HEK293 (cell line): Measurements from ENCODE around the gene TANC1.

Source experiments
- CTCF ChIA-PET: fragments of 350-600 bp; formaldehyde crosslinking; extraction: SDS; loops from one replicate; lab custom pipeline; 2021; ENCODE audit warnings: antibody characterized with exemption; lab: Yijun Ruan, JAX
- POLR2A ChIA-PET: fragments of 300-600 bp; formaldehyde crosslinking; extraction: SDS; loops from one replicate; lab custom pipeline; 2020; ENCODE audit warnings: antibody characterized with exemption, inconsistent platforms; lab: Yijun Ruan, JAX
- H3K27ac ChIP-seq: fragments of 200-500 bp; sonication (Bioruptor generic); 2 replicates; pipeline ENCODE4 v1.5.1; 2014; ENCODE audit warnings: low read depth, low read length, control low read depth, inconsistent platforms; ENCODE audit errors: extremely low read depth
- H3K36me3 ChIP-seq, 2 experiments: fragments of 200-500 bp in 1 of 2; sonication (Bioruptor generic) in 1 of 2; 1 replicate in 1 of 2; 2 replicates in 1 of 2; pipeline ENCODE4 v1.5.1; 2014 to 2017; ENCODE audit warnings: inconsistent platforms in 2 of 2, low read length in 2 of 2; ENCODE audit not compliant: control insufficient read depth in 2 of 2, insufficient read depth in 1 of 2
- H3K4me1 ChIP-seq: fragments of 200-500 bp; sonication (Bioruptor generic); 2 replicates; pipeline ENCODE4 v1.5.1; 2014; ENCODE audit warnings: mild to moderate bottlenecking, low read length, inconsistent platforms; ENCODE audit not compliant: control insufficient read depth, insufficient read depth
- H3K4me3 ChIP-seq: 2 replicates; pipeline ENCODE4 v1.5.1; 2011; ENCODE audit warnings: low read depth, mild to moderate bottlenecking, control low read depth, low read length, moderate library complexity
- H3K9me3 ChIP-seq: fragments of 200-500 bp; sonication (Bioruptor generic); 2 replicates; pipeline ENCODE4 v1.5.1; 2014; ENCODE audit warnings: low read depth, low read length, inconsistent platforms; ENCODE audit not compliant: control insufficient read depth, insufficient read depth
- ELK4 ChIP-seq: IDR thresholded peaks from 2 replicates; pipeline ENCODE4 v1.6.1; 2011; ENCODE audit warnings: mild to moderate bottlenecking, low read depth, low read length, borderline replicate concordance
- GLIS1 ChIP-seq: fragments of 450-650 bp; formaldehyde crosslinking; IDR thresholded peaks from 2 replicates; pipeline ENCODE4 v1.5.1; 2016; ENCODE audit warnings: missing biosample characterization, missing genetic modification characterization
- HIC1 ChIP-seq: fragments of 450-650 bp; formaldehyde crosslinking; IDR thresholded peaks from 2 replicates; pipeline ENCODE4 v1.5.1; 2016; ENCODE audit warnings: missing biosample characterization, missing genetic modification characterization
- HOXA7 ChIP-seq: sonication (generic); formaldehyde crosslinking; IDR thresholded peaks from 2 replicates; pipeline ENCODE4 v1.8.1; 2022; ENCODE audit warnings: missing genetic modification reagents, borderline replicate concordance
- HOXD13 ChIP-seq: sonication (generic); formaldehyde crosslinking; IDR thresholded peaks from 2 replicates; pipeline ENCODE4 v1.8.0; 2022; ENCODE audit warnings: missing genetic modification reagents, borderline replicate concordance
- WT1 ChIP-seq: fragments of 450-650 bp; formaldehyde crosslinking; IDR thresholded peaks from 2 replicates; pipeline ENCODE4 v1.5.1; 2016; ENCODE audit warnings: missing biosample characterization, missing genetic modification characterization
- ZBTB8A ChIP-seq: fragments of 450-650 bp; formaldehyde crosslinking; IDR thresholded peaks from 2 replicates; pipeline ENCODE4 v1.5.1; 2016; ENCODE audit warnings: missing biosample characterization, missing genetic modification characterization
- ZNF138 ChIP-seq: fragments of 450-650 bp; formaldehyde crosslinking; IDR thresholded peaks from 2 replicates; pipeline ENCODE4 v1.5.1; 2016; ENCODE audit warnings: missing biosample characterization, missing genetic modification characterization, borderline replicate concordance
- ZNF155 ChIP-seq: fragments of 450-650 bp; formaldehyde crosslinking; IDR thresholded peaks from 2 replicates; pipeline ENCODE4 v1.5.1; 2016; ENCODE audit warnings: missing biosample characterization, missing genetic modification characterization
- ZNF16 ChIP-seq: fragments of 450-650 bp; formaldehyde crosslinking; IDR thresholded peaks from 2 replicates; pipeline ENCODE4 v1.5.1; 2016; ENCODE audit warnings: low read depth, missing biosample characterization, missing genetic modification characterization
- ZNF26 ChIP-seq: fragments of 450-650 bp; formaldehyde crosslinking; IDR thresholded peaks from 2 replicates; pipeline ENCODE4 v1.5.1; 2016; ENCODE audit warnings: missing biosample characterization, missing genetic modification characterization
- ZNF311 ChIP-seq: fragments of 450-650 bp; formaldehyde crosslinking; IDR thresholded peaks from 2 replicates; pipeline ENCODE4 v1.5.1; 2017; ENCODE audit warnings: missing biosample characterization, missing genetic modification characterization, borderline replicate concordance
- ZNF394 ChIP-seq: fragments of 450-650 bp; formaldehyde crosslinking; IDR thresholded peaks from 2 replicates; pipeline ENCODE4 v1.5.1; 2016; ENCODE audit warnings: missing biosample characterization, missing genetic modification characterization, mild to moderate bottlenecking, moderate library complexity, borderline replicate concordance
- ZNF596 ChIP-seq: fragments of 450-650 bp; IDR thresholded peaks from 2 replicates; pipeline ENCODE4 v1.5.0; 2018; ENCODE audit warnings: missing biosample characterization, mild to moderate bottlenecking, missing genetic modification characterization, moderate library complexity
- ZNF624 ChIP-seq: fragments of 450-650 bp; formaldehyde crosslinking; IDR thresholded peaks from 2 replicates; pipeline ENCODE4 v1.5.1; 2017; ENCODE audit warnings: missing biosample characterization, missing genetic modification characterization
- ZNF660 ChIP-seq: fragments of 450-650 bp; IDR thresholded peaks from 2 replicates; pipeline ENCODE4 v1.5.1; 2018; ENCODE audit warnings: missing biosample characterization, mild to moderate bottlenecking, missing genetic modification characterization
- ZNF677 ChIP-seq: fragments of 450-650 bp; IDR thresholded peaks from 2 replicates; pipeline ENCODE4 v1.5.0; 2018; ENCODE audit warnings: missing biosample characterization, mild to moderate bottlenecking, missing genetic modification characterization, moderate library complexity
- ZNF692 ChIP-seq: fragments of 450-650 bp; formaldehyde crosslinking; IDR thresholded peaks from 2 replicates; pipeline ENCODE4 v1.5.1; 2016; ENCODE audit warnings: missing biosample characterization, missing genetic modification characterization
- ZNF747 ChIP-seq: fragments of 450-650 bp; formaldehyde crosslinking; IDR thresholded peaks from 2 replicates; pipeline ENCODE4 v1.5.1; 2016; ENCODE audit warnings: missing biosample characterization, missing genetic modification characterization
- ZNF776 ChIP-seq: fragments of 450-650 bp; formaldehyde crosslinking; IDR thresholded peaks from 2 replicates; pipeline ENCODE4 v1.5.0; 2017; ENCODE audit warnings: missing biosample characterization, missing genetic modification characterization, borderline replicate concordance
- ZNF792 ChIP-seq: fragments of 450-650 bp; formaldehyde crosslinking; IDR thresholded peaks from 2 replicates; pipeline ENCODE4 v1.5.1; 2016; ENCODE audit warnings: missing biosample characterization, missing genetic modification characterization
- ZNF830 ChIP-seq: fragments of 450-650 bp; IDR thresholded peaks from 2 replicates; pipeline ENCODE4 v1.5.0; 2018; ENCODE audit warnings: missing biosample characterization, missing genetic modification characterization, low read depth, mild to moderate bottlenecking, moderate library complexity
- ZSCAN23 ChIP-seq: fragments of 450-650 bp; formaldehyde crosslinking; IDR thresholded peaks from 2 replicates; pipeline ENCODE4 v1.5.1; 2016; ENCODE audit warnings: missing biosample characterization, missing genetic modification characterization
- TF ChIP-seq, protein P1 (sequence below): sonication (generic); formaldehyde crosslinking; IDR thresholded peaks from 2 replicates; pipeline ENCODE4 v1.8.1; 2022; ENCODE audit warnings: mild to moderate bottlenecking, moderate library complexity, missing genetic modification reagents

Gene TANC1

DNA sequence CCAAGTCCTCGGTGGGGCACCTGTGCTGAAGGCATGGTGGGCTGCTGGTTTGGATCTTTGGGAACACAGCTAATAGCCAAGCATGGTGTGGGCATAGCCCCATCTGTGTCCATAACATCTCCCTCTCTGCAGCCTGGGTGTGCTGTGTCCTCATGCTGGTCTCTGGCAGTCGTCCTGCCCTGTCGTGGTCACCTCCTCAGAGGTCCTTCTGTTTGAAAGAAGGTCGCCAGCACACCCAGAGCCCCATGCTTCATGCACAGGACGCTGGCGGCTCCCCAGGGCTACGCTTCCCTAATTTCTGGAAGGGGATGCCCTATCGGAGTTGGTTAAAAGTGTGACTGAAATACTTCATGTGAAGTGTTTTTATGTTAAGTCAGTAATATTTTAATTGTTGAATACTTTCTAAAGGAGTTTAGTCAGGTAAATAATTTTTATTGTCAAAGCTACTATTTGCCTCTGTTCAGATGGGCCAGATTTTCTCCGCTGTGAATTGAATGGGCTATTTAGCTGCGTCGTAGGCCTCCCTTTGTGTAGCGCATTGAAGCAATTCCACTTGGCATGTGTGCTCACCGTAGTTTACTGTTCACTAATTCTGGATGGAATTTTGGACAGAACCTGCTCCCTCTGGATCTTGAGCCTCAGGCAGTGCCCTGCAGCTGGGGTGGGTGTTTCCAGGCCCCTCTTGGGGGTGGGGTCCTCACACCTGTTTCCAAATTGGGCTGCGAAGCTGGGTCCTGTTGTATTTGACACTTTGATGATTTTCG lies 236.1 kb downstream of the TANC1 start (continued):
- TF ChIP-seq ZNF624 (tag by site-specific recombination) (no peak), HOXA7 (CRISPR knock-in tag) (no peak), ZNF830 (no peak), ZNF660 (tag by site-specific recombination) (no peak), ZBTB8A (no peak), WT1 (tag by site-specific recombination) (no peak)
- TF ChIP-seq, all 188 proteins: peak for 0

DNA sequence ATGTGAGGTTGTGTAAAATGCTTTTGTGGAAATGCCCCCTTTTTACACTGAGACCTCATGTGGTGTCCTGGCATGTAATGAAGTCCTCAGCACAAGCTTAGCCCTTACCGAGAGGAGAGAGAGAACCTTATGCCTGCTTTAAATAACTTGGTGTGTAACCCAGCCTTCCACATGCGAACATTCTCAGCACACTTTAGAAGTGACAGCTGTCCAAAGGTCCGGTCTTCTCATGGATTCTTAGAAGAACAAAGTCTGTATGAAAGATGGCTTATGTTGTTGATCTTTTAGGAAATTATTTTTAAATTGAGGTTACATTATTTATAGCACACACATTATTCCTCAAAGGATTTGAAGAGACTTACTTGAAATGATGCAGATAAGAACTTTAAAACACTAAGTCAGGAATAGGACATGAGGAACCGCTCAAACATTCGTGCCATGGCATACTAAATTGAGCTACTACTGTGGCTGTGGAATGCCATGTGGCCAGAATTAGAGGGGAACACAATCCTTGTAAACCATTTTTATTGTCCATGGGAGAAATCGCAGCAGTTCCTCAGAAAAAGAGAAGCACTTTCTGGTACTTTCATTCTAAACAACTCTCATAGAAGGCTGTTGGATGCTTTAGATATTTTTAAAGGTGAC lies 238.4 kb downstream of the TANC1 start:
- TF ChIP-seq HOXD13 (CRISPR knock-in tag) (no peak), ZNF26 (tag by site-specific recombination) (no peak), ZNF747 (tag by site-specific recombination) (no peak), ZNF792 (tag by site-specific recombination) (no peak), ZNF311 (tag by site-specific recombination) (no peak), ZNF776 (tag by site-specific recombination) (no peak), ZNF692 (tag by site-specific recombination) (no peak), HOXA7 (CRISPR knock-in tag) (no peak), ZNF138 (tag by site-specific recombination) (no peak), GLIS1 (tag by site-specific recombination) (no peak), ELK4 (no peak), ZNF394 (tag by site-specific recombination) (no peak), ZNF677 (tag by site-specific recombination) (no peak), HIC1 (no peak), ZNF16 (tag by site-specific recombination) (no peak), ZNF596 (tag by site-specific recombination) (no peak), ZSCAN23 (tag by site-specific recombination) (no peak), ZNF155 (tag by site-specific recombination) (no peak)
- TF ChIP-seq, protein P1, sequence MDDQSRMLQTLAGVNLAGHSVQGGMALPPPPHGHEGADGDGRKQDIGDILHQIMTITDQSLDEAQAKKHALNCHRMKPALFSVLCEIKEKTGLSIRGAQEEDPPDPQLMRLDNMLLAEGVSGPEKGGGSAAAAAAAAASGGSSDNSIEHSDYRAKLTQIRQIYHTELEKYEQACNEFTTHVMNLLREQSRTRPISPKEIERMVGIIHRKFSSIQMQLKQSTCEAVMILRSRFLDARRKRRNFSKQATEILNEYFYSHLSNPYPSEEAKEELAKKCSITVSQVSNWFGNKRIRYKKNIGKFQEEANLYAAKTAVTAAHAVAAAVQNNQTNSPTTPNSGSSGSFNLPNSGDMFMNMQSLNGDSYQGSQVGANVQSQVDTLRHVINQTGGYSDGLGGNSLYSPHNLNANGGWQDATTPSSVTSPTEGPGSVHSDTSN (CRISPR knock-in tag) = no peak
- Histone ChIP-seq H3K27ac (no peak overlapping the region), H3K9me3 (no peaks in the 10 kb centered on the region), H3K36me3 (peaks cover 0 to 39% of the 10 kb centered on the region in 2 experiments; a peak in 1 of 3 replicates), H3K4me1 (no peaks in the 10 kb centered on the region), H3K4me3 (no peak overlapping the region)
- POLR2A ChIA-PET = no interaction called here
- CTCF ChIA-PET = interaction anchor here (0.5 to 0.6 kb wide), 2 partner anchors 281 to 570 kb away, joined by 3 read pairs; no protein-coding TSS in a partner anchor
